Measurements from ENCODE around the gene CRTC1.

Gene CRTC1

GRCh38 chr19:18788529-18789421 lies 105.3 kb downstream of the CRTC1 start:
- no peak for DNase-seq

GRCh38 chr19:18789422-18789869 lies 106.0 kb downstream of the CRTC1 start:
- DNase-seq = no peak

- DNase-seq = no peak
These were observed 106.5 kb downstream of the CRTC1 start for GRCh38 chr19:18789883-18790565.

- DNase-seq = no peak
These were observed 107.3 kb downstream of the CRTC1 start, which contains the start of gene COMP for GRCh38 chr19:18790566-18791314. COMP (minus strand) TSS chr19:18791305; CDS start chr19:18791269, 36 bp downstream.

- no peak for DNase-seq
These were observed 107.8 kb downstream of the CRTC1 start for GRCh38 chr19:18791315-18791678.

- DNase-seq = no peak
These were observed 109.2 kb downstream of the CRTC1 start for GRCh38 chr19:18792661-18793060.

- no peak for DNase-seq
These were observed 109.9 kb downstream of the CRTC1 start for GRCh38 chr19:18793144-18794028.

- DNase-seq = no peak
These were observed 110.5 kb downstream of the CRTC1 start for GRCh38 chr19:18794029-18794313.

GRCh38 chr19:18794692-18795091 lies 111.2 kb downstream of the CRTC1 start:
- DNase-seq = no peak

- no peak for DNase-seq
These were observed 112.1 kb downstream of the CRTC1 start for GRCh38 chr19:18795540-18795939.

- no peak for DNase-seq
These were observed 112.8 kb downstream of the CRTC1 start for GRCh38 chr19:18796239-18796638.

- DNase-seq = no peak
These were observed 115.2 kb downstream of the CRTC1 start for GRCh38 chr19:18798384-18799352.

- DNase-seq = no peak
These were observed 116.0 kb downstream of the CRTC1 start for GRCh38 chr19:18799389-18799970.

- no peak for DNase-seq
These were observed 116.6 kb downstream of the CRTC1 start for GRCh38 chr19:18800079-18800478.

GRCh38 chr19:18800636-18801035 lies 117.2 kb downstream of the CRTC1 start:
- no peak for DNase-seq

GRCh38 chr19:18802354-18802753 lies 118.9 kb downstream of the CRTC1 start:
- no peak for DNase-seq

- no peak for DNase-seq
These were observed 120.2 kb downstream of the CRTC1 start for GRCh38 chr19:18803550-18804138.

- DNase-seq = no peak
These were observed 120.7 kb downstream of the CRTC1 start for GRCh38 chr19:18804139-18804601.

GRCh38 chr19:18804643-18805042 lies 121.2 kb downstream of the CRTC1 start:
- no peak for DNase-seq

GRCh38 chr19:18807861-18808331 lies 124.4 kb downstream of the CRTC1 start:
- DNase-seq = no peak
